ENCODE measurements around the gene ARHGAP6.
"Not testable (repeated sequence)": the region's sequence is repeated elsewhere in the genome, so short reads cannot be mapped to it uniquely, and the experiment has no call there.

The ARHGAP6 gene

GRCh38 chrX:11254417-11255109 lies 411.2 kb downstream of the ARHGAP6 start:
- no peak for DNase-seq (ENCODE audit: low read depth in 2 of 2)

- peak; percentile 7 to 8 for DNase-seq (ENCODE audit: low read depth in 2 of 2)
Observed at GRCh38 chrX:11244636-11245035, 421.1 kb downstream of the ARHGAP6 start.

- DNase-seq (ENCODE audit: low read depth in 2 of 2): no peak
Observed at GRCh38 chrX:11242704-11243103, 423.0 kb downstream of the ARHGAP6 start.

- DNase-seq (ENCODE audit: low read depth in 2 of 2): no peak
Observed at GRCh38 chrX:11241720-11242119, 424.0 kb downstream of the ARHGAP6 start.

- DNase-seq (ENCODE audit: low read depth in 2 of 2): peak in 1 of 2 experiments; percentile 2
Observed at GRCh38 chrX:11239230-11239629, 426.5 kb downstream of the ARHGAP6 start.

- DNase-seq (ENCODE audit: low read depth in 2 of 2): not testable (repeated sequence)
Observed at GRCh38 chrX:11235377-11235776, 430.3 kb downstream of the ARHGAP6 start.

GRCh38 chrX:11215191-11215921 lies 450.4 kb downstream of the ARHGAP6 start:
- no peak for DNase-seq (ENCODE audit: low read depth in 2 of 2)

- DNase-seq (ENCODE audit: low read depth in 2 of 2): no peak
Observed at GRCh38 chrX:11214346-11215190, 451.2 kb downstream of the ARHGAP6 start.

GRCh38 chrX:11212741-11213140 lies 453.0 kb downstream of the ARHGAP6 start:
- no peak for DNase-seq (ENCODE audit: low read depth in 2 of 2)

- DNase-seq (ENCODE audit: low read depth in 2 of 2): no peak
Observed at GRCh38 chrX:11210415-11210801, 455.3 kb downstream of the ARHGAP6 start.

- DNase-seq (ENCODE audit: low read depth in 2 of 2): no peak
Observed at GRCh38 chrX:11209798-11210414, 455.8 kb downstream of the ARHGAP6 start.

GRCh38 chrX:11206716-11207115 lies 459.0 kb downstream of the ARHGAP6 start:
- DNase-seq (ENCODE audit: low read depth in 2 of 2): no peak

GRCh38 chrX:11205796-11206195 lies 459.9 kb downstream of the ARHGAP6 start:
- DNase-seq (ENCODE audit: low read depth in 2 of 2): no peak

- DNase-seq (ENCODE audit: low read depth in 2 of 2): no peak
Observed at GRCh38 chrX:11197671-11198070, 468.0 kb downstream of the ARHGAP6 start.

GRCh38 chrX:11196476-11196875 lies 469.2 kb downstream of the ARHGAP6 start:
- peak in 1 of 2 experiments; percentile 23 for DNase-seq (ENCODE audit: low read depth in 2 of 2)

GRCh38 chrX:11193035-11193469 lies 472.7 kb downstream of the ARHGAP6 start:
- no peak for DNase-seq (ENCODE audit: low read depth in 2 of 2)

GRCh38 chrX:11190745-11191510 lies 474.8 kb downstream of the ARHGAP6 start:
- no peak for DNase-seq (ENCODE audit: low read depth in 2 of 2)

GRCh38 chrX:11189097-11189496 lies 476.6 kb downstream of the ARHGAP6 start:
- DNase-seq (ENCODE audit: low read depth in 2 of 2): no peak

GRCh38 chrX:11188664-11189063 lies 477.1 kb downstream of the ARHGAP6 start:
- no peak for DNase-seq (ENCODE audit: low read depth in 2 of 2)

- no peak for DNase-seq (ENCODE audit: low read depth in 2 of 2)
Observed at GRCh38 chrX:11187001-11187400, 478.7 kb downstream of the ARHGAP6 start.

GRCh38 chrX:11185861-11186260 lies 479.9 kb downstream of the ARHGAP6 start:
- no peak for DNase-seq (ENCODE audit: low read depth in 2 of 2)
